Epidermal melanocyte (primary cell): ENCODE results near the gene TNFSF13.
"Not testable (repeated sequence)": the region's sequence is repeated elsewhere in the genome, so short reads cannot be mapped to it uniquely, and the experiment has no call there.

Source experiments
- DNase-seq: peaks from one replicate; pipeline ENCODE4 v3.0.0; 2011; ENCODE audit warnings: low spot score; ENCODE audit not compliant: insufficient read length

Gene TNFSF13

GRCh38 chr17:7589891-7590691 lies 31.5 kb downstream of the TNFSF13 start, which contains the start of gene SOX15:
Gene SOX15 (minus strand): TSS chr17:7590094. CDS start chr17:7589676, 418 bp downstream.
- DNase-seq = no peak

GRCh38 chr17:7590743-7591142 lies 32.2 kb downstream of the TNFSF13 start:
- no peak for DNase-seq

GRCh38 chr17:7591596-7591995 lies 33.0 kb downstream of the TNFSF13 start:
- no peak for DNase-seq

GRCh38 chr17:7592422-7593021 lies 34.0 kb downstream of the TNFSF13 start:
- DNase-seq = no peak

GRCh38 chr17:7593296-7593695 lies 34.7 kb downstream of the TNFSF13 start:
- DNase-seq = no peak

- DNase-seq = not testable (repeated sequence)
Measured at GRCh38 chr17:7597561-7597960, 39.0 kb downstream of the TNFSF13 start.

GRCh38 chr17:7606280-7606679 lies 47.7 kb downstream of the TNFSF13 start:
- no peak for DNase-seq

DNA sequence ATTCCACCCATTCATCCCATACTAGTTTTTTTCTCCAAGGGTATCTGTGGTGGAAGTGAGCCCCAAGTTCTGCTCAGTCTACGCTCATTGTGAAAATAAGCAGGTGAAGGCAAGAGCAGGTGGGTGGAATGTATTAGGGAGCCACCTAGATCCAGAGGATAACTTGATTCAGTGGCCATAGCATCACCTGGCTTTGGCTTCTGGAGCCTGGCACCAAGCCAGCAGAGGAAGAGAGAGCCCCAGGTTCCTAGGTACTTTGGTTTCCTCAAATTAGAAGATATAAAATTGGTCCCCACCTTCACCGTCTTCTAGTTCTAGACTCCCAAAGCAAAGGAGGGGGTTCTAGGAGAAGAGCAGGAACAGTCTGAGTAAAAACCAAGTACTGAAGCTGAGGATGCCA lies 52.1 kb downstream of the TNFSF13 start:
- DNase-seq = no peak
